Fibroblast of villous mesenchyme (primary cell): ENCODE results near the gene YBX3. TPM values are rescaled to one million over a fixed set of nuclear protein-coding genes. Genes with fewer than 3 reads are reported as not detected.

Experiments
- DNase-seq: peaks from one replicate; pipeline ENCODE4 v3.0.0-alpha.2; 2010; ENCODE audit warnings: low read depth
- H3K4me3 ChIP-seq: 2 replicates; pipeline ENCODE4 v1.5.1; 2011; ENCODE audit warnings: low read depth, mild to moderate bottlenecking, low read length
- CTCF ChIP-seq: IDR thresholded peaks from 2 replicates; pipeline ENCODE4 v1.5.1; 2012; ENCODE audit warnings: low read depth, mild to moderate bottlenecking, low read length; ENCODE audit not compliant: insufficient read depth
- total RNA-seq: library from RNA; depleted of rRNA; stranded (reverse); fragments of >200 nt; gene quantifications from 2 replicates; pipeline ENCODE4 v1.2.3, GENCODE V29; 2012

Gene YBX3
- total RNA-seq, 1 donor = 104 TPM

- no peak overlapping the region for H3K4me3 ChIP-seq
- DNase-seq = no peak
These were observed 21.3 kb downstream of the YBX3 start for GRCh38 chr12:10701843-10702242.

GRCh38 chr12:10701131-10701681 lies 21.9 kb downstream of the YBX3 start:
- peak; percentile 67 for DNase-seq

More at GRCh38 chr12:10701843-10702242, 21.3 kb downstream of the YBX3 start:
- TF ChIP-seq CTCF = no peak

GRCh38 chr12:10700581-10700980 lies 22.5 kb downstream of the YBX3 start:
- H3K4me3 ChIP-seq = no peak overlapping the region
- TF ChIP-seq CTCF = no peak
- DNase-seq = no peak

More at GRCh38 chr12:10701131-10701681, 21.9 kb downstream of the YBX3 start:
- no peak for TF ChIP-seq CTCF
- no peak overlapping the region for H3K4me3 ChIP-seq

GRCh38 chr12:10697862-10698261 lies 25.3 kb downstream of the YBX3 start:
- no peak overlapping the region for H3K4me3 ChIP-seq
- TF ChIP-seq CTCF = no peak
- DNase-seq = no peak

GRCh38 chr12:10697156-10697555 lies 26.0 kb downstream of the YBX3 start:
- no peak for DNase-seq
- H3K4me3 ChIP-seq = no peak overlapping the region
- TF ChIP-seq CTCF = no peak

GRCh38 chr12:10690906-10691305 lies 32.2 kb downstream of the YBX3 start:
- TF ChIP-seq CTCF = no peak
- no peak overlapping the region for H3K4me3 ChIP-seq
- DNase-seq = no peak

- no peak for TF ChIP-seq CTCF
- no peak overlapping the region for H3K4me3 ChIP-seq
- DNase-seq = no peak
These were observed 34.0 kb downstream of the YBX3 start for GRCh38 chr12:10689146-10689545.
